Astrocyte (in vitro differentiated cells and primary cell): ENCODE measurements around the gene HENMT1. TPM values are rescaled to one million over a fixed set of nuclear protein-coding genes. Genes with fewer than 3 reads are reported as not detected.

ENCODE experiments used
- DNase-seq: peaks from one replicate; pipeline ENCODE4 v3.0.0-alpha.2; 2010; ENCODE audit warnings: low read depth
- FAIRE-seq: peaks from 2 replicates; lab custom pipeline; 2011; peaks lifted over from hg19 to GRCh38; lab: Jason Lieb, UNC
- H2AFZ ChIP-seq: 2 replicates; pipeline ENCODE4 v1.6.0; 2012; ENCODE audit warnings: low read depth, low read length, inconsistent platforms
- H3K27ac ChIP-seq: 2 replicates; pipeline ENCODE4 v1.5.1; 2011; ENCODE audit warnings: low read depth, low read length, inconsistent platforms
- H3K27me3 ChIP-seq: 2 replicates; pipeline ENCODE4 v1.6.0; 2011; ENCODE audit warnings: low read length, inconsistent platforms; ENCODE audit not compliant: insufficient read depth
- H3K36me3 ChIP-seq: 2 replicates; pipeline ENCODE4 v1.5.1; 2011; ENCODE audit warnings: low read length, inconsistent platforms; ENCODE audit not compliant: insufficient read depth
- H3K4me1 ChIP-seq: 2 replicates; pipeline ENCODE4 v1.5.1; 2011; ENCODE audit warnings: low read length, inconsistent platforms; ENCODE audit not compliant: insufficient read depth
- H3K4me2 ChIP-seq: 2 replicates; pipeline ENCODE4 v1.6.0; 2012; ENCODE audit warnings: low read length, inconsistent platforms
- H3K4me3 ChIP-seq: 2 replicates; pipeline ENCODE4 v1.5.1; 2011; ENCODE audit warnings: low read depth, mild to moderate bottlenecking, low read length, inconsistent platforms; ENCODE audit not compliant: insufficient read depth
- H3K79me2 ChIP-seq: 2 replicates; pipeline ENCODE4 v1.6.0; 2012; ENCODE audit warnings: mild to moderate bottlenecking, low read length, inconsistent platforms; ENCODE audit not compliant: insufficient read depth
- H3K9ac ChIP-seq: 2 replicates; pipeline ENCODE4 v1.6.0; 2012; ENCODE audit warnings: mild to moderate bottlenecking, low read length, inconsistent platforms
- H3K9me3 ChIP-seq: 2 replicates; pipeline ENCODE4 v1.5.1; 2012; ENCODE audit warnings: low read depth, mild to moderate bottlenecking, low read length, inconsistent platforms; ENCODE audit not compliant: insufficient read depth
- H4K20me1 ChIP-seq: 2 replicates; pipeline ENCODE4 v1.6.0; 2012; ENCODE audit warnings: low read length, inconsistent platforms; ENCODE audit not compliant: insufficient read depth
- H3K27ac Mint-ChIP-seq: one replicate; pipeline ENCODE4 v1.8.0; 2021; ENCODE audit warnings: mild to moderate bottlenecking, mixed read lengths; ENCODE audit not compliant: unreplicated experiment
- H3K27me3 Mint-ChIP-seq: one replicate; pipeline ENCODE4 v1.8.0; 2021; ENCODE audit warnings: low read depth, mixed read lengths; ENCODE audit not compliant: unreplicated experiment
- H3K36me3 Mint-ChIP-seq: one replicate; pipeline ENCODE4 v1.8.0; 2021; ENCODE audit warnings: low read depth, mixed read lengths; ENCODE audit not compliant: unreplicated experiment
- H3K4me1 Mint-ChIP-seq: one replicate; pipeline ENCODE4 v1.8.0; 2021; ENCODE audit warnings: low read depth, mixed read lengths; ENCODE audit not compliant: unreplicated experiment
- H3K4me3 Mint-ChIP-seq: one replicate; pipeline ENCODE4 v1.8.0; 2021; ENCODE audit warnings: mild to moderate bottlenecking, moderate library complexity, mixed read lengths; ENCODE audit not compliant: unreplicated experiment
- H3K9me3 Mint-ChIP-seq: one replicate; pipeline ENCODE4 v1.8.0; 2021; ENCODE audit warnings: mild to moderate bottlenecking, mixed read lengths; ENCODE audit not compliant: unreplicated experiment
- EZH2 ChIP-seq: IDR thresholded peaks from 2 replicates; pipeline ENCODE4 v1.6.1; 2012; ENCODE audit warnings: mild to moderate bottlenecking, low read length, inconsistent platforms; ENCODE audit not compliant: insufficient read depth
- total RNA-seq: library from RNA; stranded (reverse); gene quantifications from 2 replicates; pipeline ENCODE4 v1.2.1, GENCODE V29; 2021
- TF ChIP-seq, protein P1 (sequence below): IDR thresholded peaks from 2 replicates; pipeline ENCODE4 v1.5.1; 2011; ENCODE audit warnings: low read depth, mild to moderate bottlenecking, inconsistent platforms, low read length, moderate library complexity; ENCODE audit not compliant: insufficient read depth

The HENMT1 gene
- total RNA-seq, 1 donor from 2014 or later, result 2.2 TPM

DNA sequence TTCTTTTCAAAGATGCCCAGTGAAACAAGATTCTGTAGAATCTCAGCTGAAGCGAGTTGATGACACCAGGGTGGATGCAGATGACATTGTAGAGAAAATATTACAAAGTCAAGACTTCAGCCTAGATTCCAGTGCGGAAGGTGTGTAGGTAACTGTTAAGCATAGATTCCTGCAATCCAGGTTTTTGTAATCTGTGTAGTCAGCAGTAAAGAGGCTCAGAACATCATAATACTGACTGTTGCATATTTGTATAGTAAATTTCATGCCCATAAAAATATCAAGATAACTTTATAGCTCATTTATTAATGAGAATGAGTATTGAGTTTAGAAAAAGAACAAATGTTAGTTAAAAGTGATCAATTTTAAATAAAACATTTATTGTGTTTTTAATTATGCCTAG, 32.2 kb downstream of the HENMT1 start:
- peaks cover 9% of the 10 kb centered on the region for H3K36me3 Mint-ChIP-seq
- H3K4me1 Mint-ChIP-seq, result peaks cover 2% of the 10 kb centered on the region
- no peak for FAIRE-seq
- Histone ChIP-seq H3K4me2 (no peak overlapping the region), H3K27ac (no peak overlapping the region), H3K79me2 (no peaks in the 10 kb centered on the region), H3K9me3 (no peaks in the 10 kb centered on the region), H3K9ac (no peak overlapping the region), H2AFZ (no peak overlapping the region), H3K27me3 (no peaks in the 10 kb centered on the region), H3K36me3 (no peaks in the 10 kb centered on the region), H3K4me1 (no peaks in the 10 kb centered on the region), H3K4me3 (no peak overlapping the region), H4K20me1 (no peaks in the 10 kb centered on the region)
- no peak for TF ChIP-seq EZH2
- TF ChIP-seq, protein P1, sequence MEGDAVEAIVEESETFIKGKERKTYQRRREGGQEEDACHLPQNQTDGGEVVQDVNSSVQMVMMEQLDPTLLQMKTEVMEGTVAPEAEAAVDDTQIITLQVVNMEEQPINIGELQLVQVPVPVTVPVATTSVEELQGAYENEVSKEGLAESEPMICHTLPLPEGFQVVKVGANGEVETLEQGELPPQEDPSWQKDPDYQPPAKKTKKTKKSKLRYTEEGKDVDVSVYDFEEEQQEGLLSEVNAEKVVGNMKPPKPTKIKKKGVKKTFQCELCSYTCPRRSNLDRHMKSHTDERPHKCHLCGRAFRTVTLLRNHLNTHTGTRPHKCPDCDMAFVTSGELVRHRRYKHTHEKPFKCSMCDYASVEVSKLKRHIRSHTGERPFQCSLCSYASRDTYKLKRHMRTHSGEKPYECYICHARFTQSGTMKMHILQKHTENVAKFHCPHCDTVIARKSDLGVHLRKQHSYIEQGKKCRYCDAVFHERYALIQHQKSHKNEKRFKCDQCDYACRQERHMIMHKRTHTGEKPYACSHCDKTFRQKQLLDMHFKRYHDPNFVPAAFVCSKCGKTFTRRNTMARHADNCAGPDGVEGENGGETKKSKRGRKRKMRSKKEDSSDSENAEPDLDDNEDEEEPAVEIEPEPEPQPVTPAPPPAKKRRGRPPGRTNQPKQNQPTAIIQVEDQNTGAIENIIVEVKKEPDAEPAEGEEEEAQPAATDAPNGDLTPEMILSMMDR, result no peak
- no peak for DNase-seq
- H3K4me3 Mint-ChIP-seq, result no peak overlapping the region
- no peaks in the 10 kb centered on the region for H3K9me3 Mint-ChIP-seq
- no peak overlapping the region for H3K27ac Mint-ChIP-seq
- H3K27me3 Mint-ChIP-seq, result no peaks in the 10 kb centered on the region

GRCh38 chr1:108627951-108628350, 32.9 kb downstream of the HENMT1 start:
- Mint-ChIP-seq H3K9me3 (no peaks in the 10 kb centered on the region), H3K27ac (no peak overlapping the region), H3K36me3 (peaks cover 9% of the 10 kb centered on the region), H3K27me3 (no peaks in the 10 kb centered on the region), H3K4me1 (peaks cover 2% of the 10 kb centered on the region), H3K4me3 (no peak overlapping the region)
- FAIRE-seq, result no peak
- Histone ChIP-seq H3K4me1 (no peaks in the 10 kb centered on the region), H3K4me2 (no peak overlapping the region), H3K4me3 (no peak overlapping the region), H3K27me3 (no peaks in the 10 kb centered on the region), H3K9me3 (no peaks in the 10 kb centered on the region), H3K27ac (no peak overlapping the region), H2AFZ (no peak overlapping the region), H3K9ac (no peak overlapping the region), H4K20me1 (no peaks in the 10 kb centered on the region), H3K36me3 (no peaks in the 10 kb centered on the region), H3K79me2 (no peaks in the 10 kb centered on the region)
- TF ChIP-seq, protein P1, result no peak
- no peak for TF ChIP-seq EZH2
- DNase-seq, result no peak

DNA sequence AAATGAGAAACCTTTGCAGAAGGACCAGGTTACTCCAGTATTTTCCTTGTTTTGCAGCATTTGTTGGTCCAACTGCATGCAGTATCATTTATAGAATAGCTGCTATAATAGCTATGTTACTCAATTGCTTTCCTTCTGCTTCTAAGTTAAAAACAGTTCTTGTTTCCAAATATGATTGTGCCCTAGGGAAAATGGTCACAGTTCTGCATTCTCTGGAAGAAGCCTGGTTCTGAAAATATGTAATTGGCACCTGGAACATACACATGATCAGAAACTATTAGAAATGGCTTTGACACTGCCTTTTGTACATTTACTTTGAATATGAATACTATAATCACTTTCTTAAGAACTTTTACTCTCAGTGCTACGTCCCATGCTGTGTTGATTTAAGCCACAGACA, 33.6 kb downstream of the HENMT1 start:
- no peaks in the 10 kb centered on the region for H4K20me1 ChIP-seq
- Mint-ChIP-seq H3K4me1 (peaks cover 2% of the 10 kb centered on the region), H3K36me3 (peaks cover 9% of the 10 kb centered on the region), H3K4me3 (no peak overlapping the region), H3K27me3 (no peaks in the 10 kb centered on the region), H3K27ac (no peak overlapping the region), H3K9me3 (no peaks in the 10 kb centered on the region)
- H3K27me3 ChIP-seq, result no peaks in the 10 kb centered on the region
- no peaks in the 10 kb centered on the region for H3K9me3 ChIP-seq
- DNase-seq (no peak), FAIRE-seq (no peak)
- no peak overlapping the region for H2AFZ ChIP-seq
- no peaks in the 10 kb centered on the region for H3K36me3 ChIP-seq
- H3K4me1 ChIP-seq, result no peaks in the 10 kb centered on the region
- H3K9ac ChIP-seq, result no peak overlapping the region
- no peaks in the 10 kb centered on the region for H3K79me2 ChIP-seq
- H3K27ac ChIP-seq, result no peak overlapping the region
- TF ChIP-seq EZH2, result no peak
- TF ChIP-seq, protein P1, result no peak
- H3K4me3 ChIP-seq, result no peak overlapping the region
- H3K4me2 ChIP-seq, result no peak overlapping the region
